Left lung (tissue), 10 donors: Measurements from ENCODE around the gene USP10. TPM values are rescaled to one million over a fixed set of nuclear protein-coding genes. Genes with fewer than 3 reads are reported as not detected.

ENCODE experiments used
- ATAC-seq: fragments of 200-7000 bp; cut with Tn5 transposase; one replicate; pipeline ENCODE4 v1.9.1; 2020; ENCODE audit warnings: moderate library complexity
- DNase-seq, 4 donors: peaks; one replicate each; pipeline ENCODE4 v3.0.0-alpha.2; 2013 to 2020
- H3K27ac ChIP-seq, 2 donors: fragments of 200-600 bp; sonication (generic) in 1 of 2; one replicate each; pipeline versions ENCODE4 v1.5.0 to v1.8.0; 2020 to 2021
- H3K27me3 ChIP-seq, 2 donors: fragments of 200-600 bp; sonication (generic) in 1 of 2; one replicate each; pipeline versions ENCODE4 v1.5.0 to v1.8.0; 2020 to 2021
- H3K36me3 ChIP-seq, 2 donors: fragments of 200-600 bp; sonication (generic) in 1 of 2; one replicate each; pipeline versions ENCODE4 v1.5.0 to v1.8.0; 2020 to 2021
- H3K4me1 ChIP-seq, 2 donors: fragments of 200-600 bp; one replicate each; pipeline ENCODE4 v1.8.0; 2021
- H3K4me3 ChIP-seq, 2 donors: fragments of 200-600 bp; sonication (generic) in 1 of 2; one replicate each; pipeline versions ENCODE4 v1.5.0 to v1.8.0; 2020 to 2021; ENCODE audit warnings: mild to moderate bottlenecking in 1 of 2
- H3K9me3 ChIP-seq, 2 donors: fragments of 200-600 bp; sonication (generic) in 1 of 2; one replicate each; pipeline versions ENCODE4 v1.5.0 to v1.8.0; 2020 to 2021
- CTCF ChIP-seq, 2 donors: fragments of 200-600 bp; sonication (generic) in 1 of 2; IDR thresholded peaks; one replicate each; pipeline versions ENCODE4 v1.5.0 to v1.8.0; 2021; ENCODE audit warnings: antibody characterized with exemption in 2 of 2
- intact Hi-C, 2 donors: fragments of 100-400 bp; cut with DNase I; formaldehyde crosslinking; loops; one replicate each; pipeline versions ENCODE4 v1.11.2 to v1.14.2; 2022
- polyA plus RNA-seq, 6 donors: library from polyadenylated mRNA; unstranded; fragments of 120-200 nt; gene quantifications; one replicate each; pipeline ENCODE4 v1.2.1, GENCODE V29; 2013; ENCODE audit not compliant: insufficient read length in 6 of 6
- total RNA-seq, 2 donors: library from RNA; stranded (reverse); fragmentation: NEBNext Ultra II Directional; extraction: Animal tissue kit (Norgen Biotek cat#: 25700); gene quantifications; one replicate each; pipeline ENCODE4 v1.2.1, GENCODE V29; 2021
- donor health status: DM: no; HTN: yes; CAD: no.
- donor health status: DM: no; HTN: no; CAD: no.

USP10 gene
- total and polyA plus RNA-seq, 8 donors = 57.4 to 102 (median 87.8) TPM

- Histone ChIP-seq H3K27ac (no peak overlapping the region), H3K9me3 (no peaks in the 10 kb centered on the region), H3K4me3 (no peak overlapping the region), H3K27me3 (no peaks in the 10 kb centered on the region), H3K4me1 (peaks cover 0 to 72% of the 10 kb centered on the region in 2 donors), H3K36me3 (no peaks in the 10 kb centered on the region)
- peak; percentile 72 to 90 for TF ChIP-seq CTCF (IDR thresholded peaks at IDR 0.05)
- ATAC-seq (peak; percentile 93), DNase-seq (peak in 2 of 4 donors; percentile 75 to 85)
- intact Hi-C loops = loop anchor here in 1 of 2 donors (5.0 kb wide), 1 partner anchor 198 kb away; no protein-coding TSS in a partner anchor
Measured at GRCh38 chr16:84754353-84754856, 54.6 kb downstream of the USP10 start.

GRCh38 chr16:84754956-84755672, 55.3 kb downstream of the USP10 start:
- H3K36me3 ChIP-seq = peaks cover 0 to 1% of the 10 kb centered on the region in 2 donors
- H3K4me3 ChIP-seq = no peak overlapping the region
- no peak overlapping the region for H3K27ac ChIP-seq
- H3K27me3 ChIP-seq = no peaks in the 10 kb centered on the region
- TF ChIP-seq CTCF (IDR thresholded peaks at IDR 0.05) = no peak
- ATAC-seq = no peak
- peaks cover 0 to 71% of the 10 kb centered on the region in 2 donors for H3K4me1 ChIP-seq
- no peak for DNase-seq
- intact Hi-C loops = loop anchor here in 1 of 2 donors (5.0 kb wide), 1 partner anchor 197 kb away; no protein-coding TSS in a partner anchor
- no peaks in the 10 kb centered on the region for H3K9me3 ChIP-seq

- DNase-seq = no peak
- no peak for TF ChIP-seq CTCF (IDR thresholded peaks at IDR 0.05)
- no peak for ATAC-seq
- Histone ChIP-seq H3K4me1 (peaks cover 0 to 54% of the 10 kb centered on the region in 2 donors), H3K36me3 (peaks cover 0 to 18% of the 10 kb centered on the region in 2 donors), H3K27ac (no peak overlapping the region), H3K4me3 (no peak overlapping the region), H3K9me3 (no peaks in the 10 kb centered on the region), H3K27me3 (no peaks in the 10 kb centered on the region)
- intact Hi-C loops = no loop called here
Measured at GRCh38 chr16:84756830-84757229, 57.0 kb downstream of the USP10 start.

GRCh38 chr16:84758627-84759026, 58.8 kb downstream of the USP10 start:
- no peaks in the 10 kb centered on the region for H3K9me3 ChIP-seq
- no peak overlapping the region for H3K4me3 ChIP-seq
- H3K4me1 ChIP-seq = peaks cover 0 to 43% of the 10 kb centered on the region in 2 donors
- TF ChIP-seq CTCF (IDR thresholded peaks at IDR 0.05) = no peak
- peaks cover 0 to 34% of the 10 kb centered on the region in 2 donors for H3K36me3 ChIP-seq
- intact Hi-C loops = no loop called here
- H3K27me3 ChIP-seq = no peaks in the 10 kb centered on the region
- DNase-seq = peak in 1 of 4 donors; percentile 52
- ATAC-seq = no peak
- peak overlapping the region in 1 of 2 donors; percentile 33 for H3K27ac ChIP-seq

- peak overlapping the region in 1 of 2 donors; percentile 33 for H3K27ac ChIP-seq
Measured at GRCh38 chr16:84759061-84759460, 59.3 kb downstream of the USP10 start.

More at GRCh38 chr16:84759061-84759460, 59.3 kb downstream of the USP10 start:
- ATAC-seq = no peak
- Histone ChIP-seq H3K4me1 (peaks cover 0 to 40% of the 10 kb centered on the region in 2 donors), H3K4me3 (no peak overlapping the region), H3K9me3 (no peaks in the 10 kb centered on the region), H3K36me3 (peaks cover 0 to 38% of the 10 kb centered on the region in 2 donors), H3K27me3 (no peaks in the 10 kb centered on the region)
- no peak for TF ChIP-seq CTCF (IDR thresholded peaks at IDR 0.05)
- intact Hi-C loops = no loop called here
- no peak for DNase-seq
